Measurements from ENCODE around the gene RPTOR.

The RPTOR gene

GRCh38 chr17:80982426-80982974 is 437.9 kb downstream of the RPTOR start:
- DNase-seq (ENCODE audit: low spot score), result no peak

- no peak for DNase-seq (ENCODE audit: low spot score)
These were observed 438.9 kb downstream of the RPTOR start for GRCh38 chr17:80983545-80983944.

DNA sequence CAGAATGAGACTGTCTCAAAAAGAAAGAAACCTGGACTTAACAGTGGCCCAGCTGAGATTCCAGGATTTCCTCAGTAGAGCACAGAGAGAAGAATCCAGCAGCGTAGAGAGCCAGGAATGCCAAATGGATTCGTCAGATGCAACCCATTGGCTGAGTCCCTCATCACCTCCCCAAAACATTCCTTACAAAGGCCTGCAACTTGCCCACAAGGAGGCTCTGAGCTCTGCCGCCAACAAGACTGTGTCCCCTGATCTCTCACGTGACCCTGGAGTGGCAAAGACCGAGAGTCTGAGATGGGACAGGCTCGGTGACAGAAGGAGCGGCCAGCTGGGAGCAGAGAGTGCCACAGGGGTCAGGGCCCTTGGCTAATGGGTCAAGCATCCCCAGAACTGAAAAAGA is 440.1 kb downstream of the RPTOR start:
- no peak for DNase-seq (ENCODE audit: low spot score)

DNA sequence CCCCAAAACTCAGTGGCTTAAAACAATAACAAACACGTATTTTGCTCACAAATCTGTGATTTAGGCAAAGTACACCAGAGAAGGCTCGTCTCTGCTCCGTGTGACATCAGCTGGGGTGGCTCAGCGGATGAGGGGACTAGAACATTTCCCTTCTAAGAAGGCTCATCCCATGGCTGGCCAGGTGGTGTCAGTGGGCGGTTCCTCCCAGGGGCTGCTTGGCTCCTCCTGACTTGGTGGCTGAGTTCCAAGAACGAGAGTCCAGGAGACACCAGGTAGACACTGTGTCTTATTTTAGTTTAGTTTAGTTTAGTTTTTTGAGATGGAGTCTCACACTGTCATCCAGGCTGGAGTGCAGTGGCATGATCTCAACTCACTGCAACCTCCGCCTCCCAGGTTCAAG is 441.4 kb downstream of the RPTOR start:
- DNase-seq (ENCODE audit: low spot score), result no peak

DNA sequence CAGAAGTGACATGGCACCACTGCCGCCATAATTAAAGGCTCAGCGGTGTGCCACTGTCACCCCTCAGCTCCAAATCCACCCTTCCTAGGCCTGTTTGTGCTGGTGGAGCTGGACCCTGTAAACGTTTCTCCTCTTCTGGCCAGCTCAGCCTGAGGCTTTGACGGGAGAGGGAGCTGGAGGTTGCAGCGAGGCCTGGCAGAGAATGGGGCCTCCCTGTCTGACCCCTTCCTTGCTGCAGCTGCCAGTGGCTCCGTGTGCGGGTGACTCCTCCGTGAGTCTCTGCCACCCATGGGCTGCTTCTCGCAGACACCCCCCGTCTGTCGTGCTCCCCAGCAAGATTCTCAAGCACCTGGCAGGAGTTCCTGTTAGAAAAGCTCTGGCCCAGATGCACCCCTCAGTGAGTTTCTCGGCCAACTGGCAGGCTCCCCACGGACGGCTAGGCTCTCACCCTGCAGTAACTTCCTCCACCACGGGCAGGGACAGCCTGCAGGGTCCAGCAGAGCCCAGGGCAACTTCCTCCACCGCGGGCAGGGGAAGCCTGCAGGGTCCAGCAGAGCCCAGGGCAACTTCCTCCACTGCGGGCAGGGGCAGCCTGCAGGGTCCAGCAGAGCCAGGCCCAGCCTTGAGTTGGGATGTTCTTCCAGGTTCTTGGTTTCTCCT is 442.3 kb downstream of the RPTOR start:
- DNase-seq (ENCODE audit: low spot score), result no peak

- no peak for DNase-seq (ENCODE audit: low spot score)
These were observed 443.4 kb downstream of the RPTOR start for GRCh38 chr17:80987941-80988461.

DNA sequence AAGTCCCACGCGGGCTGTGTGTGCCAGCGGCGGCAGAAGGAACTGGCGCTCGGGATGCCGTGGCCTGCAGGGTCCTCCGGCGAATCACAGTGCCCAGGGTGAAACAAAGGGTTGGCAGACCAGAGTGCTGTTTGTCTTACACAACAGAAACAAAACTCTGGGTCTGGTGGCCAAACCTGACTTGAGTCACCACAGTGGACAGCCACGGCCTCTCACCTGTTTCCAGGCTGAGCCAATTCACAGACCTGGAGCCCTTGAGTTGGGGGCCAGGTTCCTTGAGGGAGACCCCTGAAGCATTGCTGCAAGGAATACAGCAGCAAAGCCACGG is 444.9 kb downstream of the RPTOR start:
- no peak for DNase-seq (ENCODE audit: low spot score)

DNA sequence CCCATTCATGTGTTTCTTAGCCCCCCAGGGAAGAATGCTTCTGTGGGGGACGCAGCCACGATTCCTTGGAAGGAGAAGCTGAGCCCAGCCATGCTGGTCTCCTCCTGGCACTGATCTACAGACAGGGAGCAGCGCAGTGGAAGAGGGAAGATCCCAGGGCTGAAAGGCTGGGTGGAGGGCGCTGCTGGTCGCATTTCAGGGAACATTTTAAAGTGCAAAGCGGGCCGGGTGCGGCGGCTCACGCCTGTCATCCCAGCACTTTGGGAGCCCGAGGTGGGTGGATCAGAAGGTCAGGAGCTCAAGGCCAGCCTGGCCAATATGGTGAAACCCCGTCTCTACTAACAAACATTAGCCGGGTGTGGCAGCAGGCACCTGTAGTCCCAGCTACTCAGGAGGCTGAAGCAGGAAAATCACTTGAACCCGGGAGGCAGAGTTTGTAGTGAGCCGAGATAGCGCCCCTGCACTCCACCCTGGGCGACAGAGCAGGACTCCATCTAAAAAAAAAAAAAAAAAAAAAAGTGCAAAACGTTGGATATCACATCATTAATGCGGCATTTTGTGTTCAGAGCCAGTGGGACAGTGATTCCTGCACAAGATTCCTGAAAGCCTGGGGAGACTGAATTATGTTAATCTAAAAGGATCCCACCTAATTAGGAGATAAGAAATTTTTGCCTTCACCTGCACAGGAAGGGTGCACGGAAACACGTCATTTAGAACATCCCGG is 446.4 kb downstream of the RPTOR start:
- no peak for DNase-seq (ENCODE audit: low spot score)

DNA sequence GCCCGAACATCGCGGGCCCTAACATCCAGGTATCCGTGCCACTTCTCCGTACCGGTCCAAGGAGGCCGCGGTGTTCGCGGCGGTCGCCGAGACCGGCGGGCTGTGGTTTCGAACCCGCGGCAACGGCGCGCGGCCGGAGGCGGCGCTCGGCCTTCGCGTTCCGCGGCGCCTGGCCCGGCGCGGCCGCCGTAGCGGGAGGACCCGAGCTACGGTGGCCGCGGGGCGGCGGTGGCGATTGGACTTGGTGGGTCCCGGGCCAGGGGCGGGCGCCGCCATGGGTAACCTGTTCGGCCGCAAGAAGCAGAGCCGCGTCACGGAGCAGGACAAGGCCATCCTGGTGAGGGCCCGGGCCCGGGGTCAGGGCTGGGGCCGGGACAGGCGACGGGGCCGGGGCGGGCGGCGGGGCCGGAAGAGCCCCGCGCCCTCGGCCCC is 447.0 kb downstream of the RPTOR start, which contains the start of gene CHMP6:
Gene CHMP6 (plus strand): TSS at position 197 of the 432 bp plus-strand sequence. CDS start 78 bp downstream, at position 275.
- peak; percentile 70 for DNase-seq (ENCODE audit: low spot score)

GRCh38 chr17:80992077-80992947 is 447.7 kb downstream of the RPTOR start:
- DNase-seq (ENCODE audit: low spot score), result no peak

GRCh38 chr17:80992948-80993624 is 448.4 kb downstream of the RPTOR start:
- no peak for DNase-seq (ENCODE audit: low spot score)

GRCh38 chr17:80995131-80995530 is 450.5 kb downstream of the RPTOR start:
- no peak for DNase-seq (ENCODE audit: low spot score)

DNA sequence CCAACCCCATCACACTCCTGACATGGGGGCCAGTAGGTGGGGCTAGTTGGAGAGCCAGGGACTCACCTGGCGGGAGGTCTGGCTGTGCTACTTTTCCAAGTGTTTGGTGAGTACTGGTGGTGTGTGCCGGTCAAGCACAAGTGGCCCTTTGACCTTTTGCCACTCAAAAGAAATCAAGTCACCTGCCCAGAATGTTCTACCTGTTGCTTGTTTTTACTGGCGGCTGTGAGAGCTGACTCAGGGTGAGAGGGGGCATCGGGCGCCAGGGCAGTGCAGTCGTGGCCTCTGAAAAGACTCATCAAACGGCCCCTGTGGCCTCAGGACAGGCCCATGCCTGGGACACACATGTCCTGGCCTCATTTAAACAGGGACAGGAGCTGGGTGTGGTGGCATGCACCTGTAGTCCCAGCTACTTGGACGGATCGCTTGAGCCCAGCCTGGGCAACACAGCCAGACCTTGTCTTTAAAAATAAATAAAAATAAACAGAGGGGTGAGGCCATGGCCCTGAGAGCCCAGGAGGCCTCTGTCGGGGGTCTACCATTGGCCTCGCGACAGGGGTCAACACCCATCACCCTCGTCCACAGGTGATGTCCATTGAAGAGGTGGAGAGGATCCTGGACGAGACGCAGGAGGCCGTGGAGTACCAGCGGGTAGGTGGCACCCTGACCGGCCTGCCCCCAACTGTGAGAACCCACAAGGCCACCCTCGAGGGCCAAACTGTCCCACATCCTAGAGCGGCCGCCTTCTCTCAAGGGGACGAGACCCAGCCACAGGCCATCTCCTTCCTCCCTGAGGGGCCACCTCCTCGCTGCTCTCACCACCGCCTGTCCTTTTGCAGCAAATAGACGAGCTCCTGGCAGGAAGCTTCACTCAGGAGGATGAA is 452.0 kb downstream of the RPTOR start:
- DNase-seq (ENCODE audit: low spot score), result no peak

DNA sequence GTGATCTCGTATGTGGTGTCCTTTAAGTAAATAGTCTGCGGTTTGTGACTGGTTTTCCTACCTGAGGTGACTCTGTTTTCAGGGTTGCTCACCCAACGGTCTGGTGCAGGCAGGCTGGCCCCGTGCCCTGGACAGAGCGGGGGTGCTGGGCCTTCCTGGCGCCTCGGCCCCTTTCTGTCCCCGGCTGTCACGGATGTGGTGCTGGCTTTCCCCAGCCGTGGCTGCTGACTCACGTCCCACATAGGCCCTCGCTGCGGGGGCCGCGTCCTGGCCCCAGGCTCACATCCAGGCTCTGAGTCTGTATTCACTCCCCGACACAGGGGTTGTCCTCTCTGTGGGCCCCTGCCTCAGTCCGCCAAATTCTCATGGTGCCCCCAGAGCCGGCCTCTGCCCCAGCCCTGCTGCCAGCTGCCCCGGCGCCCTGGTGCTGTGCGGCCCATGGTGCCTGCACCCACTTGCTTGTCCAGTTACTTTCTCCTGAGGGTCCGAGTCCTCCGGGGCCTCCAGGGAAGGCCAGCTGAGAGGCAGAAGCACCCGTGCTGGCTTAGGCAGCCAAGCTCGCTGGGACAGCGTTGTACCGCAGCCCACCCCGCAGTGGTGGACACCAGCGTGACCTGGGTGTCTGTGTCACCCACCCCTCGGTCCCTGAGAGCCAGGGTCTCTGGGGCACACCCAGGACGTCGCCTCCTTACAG is 452.9 kb downstream of the RPTOR start:
- DNase-seq (ENCODE audit: low spot score), result no peak

- DNase-seq (ENCODE audit: low spot score), result no peak
These were observed 453.6 kb downstream of the RPTOR start for GRCh38 chr17:80998118-80998747.

DNA sequence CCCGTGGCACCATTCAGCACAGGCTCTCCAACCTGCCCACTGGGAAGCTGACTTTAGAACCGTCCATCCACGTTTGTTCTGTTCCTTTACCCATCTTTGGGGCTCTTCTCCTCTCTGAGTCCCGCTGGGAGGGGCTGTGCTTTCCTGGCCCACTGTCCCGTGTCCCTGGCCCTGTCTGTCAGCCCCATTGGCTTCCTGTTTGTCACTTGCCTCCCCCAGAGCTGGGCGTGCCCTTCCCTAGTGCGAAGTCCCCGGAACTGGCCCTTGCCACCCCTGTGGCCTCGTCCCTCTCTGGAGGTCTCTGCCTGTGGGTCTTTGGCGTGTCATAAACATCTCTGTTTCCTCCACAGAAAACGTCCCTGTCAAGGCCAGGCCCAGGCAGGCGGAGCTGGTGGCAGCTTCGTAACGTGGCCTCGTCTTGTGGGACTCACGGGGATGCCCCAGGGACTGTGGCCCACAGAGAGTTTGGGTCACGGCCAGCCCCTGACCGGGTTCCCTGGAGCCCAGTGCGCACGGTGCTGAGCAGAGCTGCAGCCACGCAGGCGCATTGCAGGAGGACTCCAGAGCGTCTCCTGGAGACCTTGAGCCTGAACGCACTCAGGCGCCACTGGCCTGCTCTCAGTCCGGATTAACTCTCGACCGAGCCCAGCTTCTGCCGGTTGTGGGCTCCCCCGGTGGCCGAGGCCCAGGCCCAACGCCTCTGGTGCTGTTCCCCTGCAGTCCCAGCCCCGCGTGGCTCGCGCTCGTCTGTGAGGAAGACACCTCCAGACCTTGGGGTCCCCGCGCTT is 454.3 kb downstream of the RPTOR start:
- DNase-seq (ENCODE audit: low spot score), result no peak

GRCh38 chr17:80999536-81000333 is 455.1 kb downstream of the RPTOR start:
- DNase-seq (ENCODE audit: low spot score), result no peak

DNA sequence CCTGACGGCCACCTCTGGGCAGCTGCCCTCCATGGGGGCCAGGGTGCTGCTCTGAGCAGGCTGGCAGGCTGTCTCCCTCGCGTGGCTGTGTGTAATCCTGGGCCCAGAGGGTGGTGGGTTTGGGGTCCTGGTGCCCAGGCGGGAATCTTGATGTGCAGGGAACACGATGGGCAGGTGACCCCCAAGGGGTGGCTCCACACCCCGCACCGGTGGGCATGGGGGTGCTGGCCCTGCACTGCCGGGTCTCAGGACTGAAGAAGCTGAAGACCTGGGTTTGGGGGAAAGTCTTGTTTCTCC is 455.6 kb downstream of the RPTOR start:
- DNase-seq (ENCODE audit: low spot score), result no peak

All from CD4-positive, alpha-beta T cell treated with Interleukin-2 at 100 ng/mL for 4 hours (primary cell).